HEK293T (cell line): ENCODE data around the gene NPC1.

Experiments
- CTCF ChIA-PET: fragments of 350-600 bp; formaldehyde crosslinking; extraction: SDS; loops from one replicate; lab custom pipeline; 2021; ENCODE audit warnings: antibody characterized with exemption, inconsistent platforms; lab: Yijun Ruan, JAX
- POLR2A ChIA-PET: fragments of 350-600 bp; formaldehyde crosslinking; extraction: SDS; loops from one replicate; lab custom pipeline; 2020; ENCODE audit warnings: antibody characterized with exemption, inconsistent platforms; lab: Yijun Ruan, JAX
- DNase-seq: peaks from one replicate; pipeline ENCODE4 v3.0.0; 2012; ENCODE audit warnings: mixed read lengths; ENCODE audit errors: extremely low spot score
- ARNT ChIP-seq: fragments of 450-650 bp; IDR thresholded peaks from 2 replicates; pipeline ENCODE4 v1.6.1; 2017; ENCODE audit warnings: mild to moderate bottlenecking
- BHLHE40 ChIP-seq: fragments of 450-650 bp; IDR thresholded peaks from 2 replicates; pipeline ENCODE4 v1.6.1; 2016; ENCODE audit warnings: mild to moderate bottlenecking, moderate library complexity, borderline replicate concordance
- CTBP1 ChIP-seq: fragments of 450-650 bp; IDR thresholded peaks from 2 replicates; pipeline ENCODE4 v1.6.1; 2016; ENCODE audit warnings: borderline replicate concordance
- ELF4 ChIP-seq: fragments of 450-650 bp; IDR thresholded peaks from 2 replicates; pipeline ENCODE4 v1.6.1; 2017; ENCODE audit warnings: antibody characterized with exemption
- FOXA1 ChIP-seq: fragments of 450-650 bp; IDR thresholded peaks from 2 replicates; pipeline ENCODE4 v1.6.1; 2016; ENCODE audit warnings: mild to moderate bottlenecking
- FOXK2 ChIP-seq: fragments of 450-650 bp; IDR thresholded peaks from 2 replicates; pipeline ENCODE4 v1.6.1; 2016; ENCODE audit warnings: mild to moderate bottlenecking
- FOXM1 ChIP-seq: fragments of 450-650 bp; IDR thresholded peaks from 2 replicates; pipeline ENCODE4 v1.6.1; 2017; ENCODE audit warnings: mild to moderate bottlenecking, borderline replicate concordance
- HDGF ChIP-seq: fragments of 450-650 bp; IDR thresholded peaks from 2 replicates; pipeline ENCODE4 v1.6.1; 2017; ENCODE audit warnings: antibody characterized with exemption, borderline replicate concordance
- L3MBTL2 ChIP-seq: fragments of 450-650 bp; conservative IDR thresholded peaks from 2 replicates; pipeline ENCODE4 v1.6.1; 2016; ENCODE audit warnings: mild to moderate bottlenecking
- LEF1 ChIP-seq: fragments of 450-650 bp; IDR thresholded peaks from 2 replicates; pipeline ENCODE4 v1.6.1; 2017; ENCODE audit warnings: mild to moderate bottlenecking, borderline replicate concordance
- NFRKB ChIP-seq: fragments of 450-650 bp; IDR thresholded peaks from 2 replicates; pipeline ENCODE4 v1.6.1; 2016; ENCODE audit warnings: mild to moderate bottlenecking, moderate library complexity
- PKNOX1 ChIP-seq: fragments of 450-650 bp; IDR thresholded peaks from 2 replicates; pipeline ENCODE4 v1.6.1; 2016
- SP1 ChIP-seq: fragments of 450-650 bp; IDR thresholded peaks from 2 replicates; pipeline ENCODE4 v1.6.1; 2017
- SUZ12 ChIP-seq: fragments of 450-650 bp; IDR thresholded peaks from 2 replicates; pipeline ENCODE4 v1.6.1; 2016; ENCODE audit warnings: mild to moderate bottlenecking
- TARDBP ChIP-seq: fragments of 450-650 bp; IDR thresholded peaks from 2 replicates; pipeline ENCODE4 v1.6.1; 2016
- ZNF384 ChIP-seq: fragments of 450-650 bp; IDR thresholded peaks from 2 replicates; pipeline ENCODE4 v1.6.1; 2016

Gene NPC1

GRCh38 chr18:23623040-23623439 is 36.7 kb upstream of the NPC1 start:
- ChIA-PET CTCF (interaction anchor here (0.8 to 3.1 kb wide), 5 partner anchors 9 to 108 kb away, joined by 3 to 27 read pairs (median 5); no protein-coding TSS in a partner anchor), POLR2A (no interaction called here)
- TF ChIP-seq BHLHE40 = no peak
- no peak for TF ChIP-seq SP1
- no peak for TF ChIP-seq NFRKB
- TF ChIP-seq LEF1 = no peak
- no peak for TF ChIP-seq FOXA1
- no peak for TF ChIP-seq ZNF384
- no peak for TF ChIP-seq PKNOX1
- TF ChIP-seq L3MBTL2 = no peak
- TF ChIP-seq FOXK2 = no peak
- no peak for TF ChIP-seq CTBP1
- no peak for TF ChIP-seq SUZ12
- no peak for TF ChIP-seq ARNT
- no peak for TF ChIP-seq FOXM1
- no peak for TF ChIP-seq HDGF
- no peak for DNase-seq

- ChIA-PET CTCF (no interaction called here), POLR2A (no interaction called here)
- DNase-seq = no peak
- TF ChIP-seq ELF4 (no peak), SP1 (no peak), L3MBTL2 (no peak), CTBP1 (no peak), BHLHE40 (no peak), LEF1 (no peak), PKNOX1 (no peak), FOXA1 (no peak), FOXK2 (no peak), TARDBP (no peak), ZNF384 (no peak)
Measured at GRCh38 chr18:23619388-23619881, 33.1 kb upstream of the NPC1 start.

GRCh38 chr18:23618862-23619387 is 32.6 kb upstream of the NPC1 start:
- DNase-seq = no peak
- TF ChIP-seq FOXA1 (no peak), ELF4 (no peak), FOXK2 (no peak), LEF1 (no peak), PKNOX1 (no peak), L3MBTL2 (no peak), BHLHE40 (no peak)
- POLR2A ChIA-PET = no interaction called here
- CTCF ChIA-PET = interaction anchor here (0.6 to 0.8 kb wide), 2 partner anchors 82 to 485 kb away, joined by 3 to 5 read pairs; no protein-coding TSS in a partner anchor

DNA sequence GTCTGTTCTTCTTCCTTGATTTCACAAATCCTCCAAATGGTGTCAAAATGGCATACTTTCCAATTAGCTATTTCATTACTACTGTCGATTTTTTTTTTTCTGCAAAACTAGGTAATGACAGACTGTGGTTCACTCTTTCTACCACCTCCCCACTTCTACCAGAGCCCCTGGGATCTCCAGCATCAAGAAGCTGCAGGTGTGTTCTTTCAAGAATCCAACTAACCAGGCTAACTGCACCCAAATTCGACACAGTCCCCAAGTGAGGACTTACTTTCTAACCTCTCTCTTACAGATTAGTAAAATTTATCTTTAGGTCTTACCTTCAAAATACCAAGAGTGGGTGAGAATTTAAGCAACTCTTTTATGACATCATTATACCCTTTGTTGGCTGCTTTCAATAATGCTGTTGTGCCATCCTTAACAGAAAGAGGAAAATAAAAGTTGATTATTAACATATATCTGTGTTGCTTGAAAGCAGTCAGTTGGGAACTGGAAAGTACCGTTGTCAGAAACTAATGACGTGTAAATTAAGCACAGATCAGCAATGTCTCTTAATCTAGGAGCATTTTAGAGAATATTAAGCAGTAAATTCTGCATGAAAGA is 31.2 kb upstream of the NPC1 start:
- TF ChIP-seq SP1 = no peak
- no peak for TF ChIP-seq ARNT
- no peak for TF ChIP-seq LEF1
- TF ChIP-seq NFRKB = no peak
- no peak for TF ChIP-seq ZNF384
- ChIA-PET CTCF (no interaction called here), POLR2A (no interaction called here)
- no peak for DNase-seq

- ChIA-PET CTCF (no interaction called here), POLR2A (no interaction called here)
- no peak for DNase-seq
- TF ChIP-seq CTBP1 (no peak), LEF1 (no peak), ARNT (no peak), TARDBP (no peak), FOXM1 (no peak), FOXK2 (no peak), ELF4 (no peak), NFRKB (no peak), SP1 (no peak), SUZ12 (no peak), HDGF (no peak), PKNOX1 (no peak), ZNF384 (no peak), FOXA1 (no peak)
Measured at GRCh38 chr18:23616258-23616657, 30.0 kb upstream of the NPC1 start.

- DNase-seq = no peak
- ChIA-PET CTCF (interaction anchor here (0.8 to 2.1 kb wide), 2 partner anchors 88 to 304 kb away, joined by 4 to 10 read pairs; no protein-coding TSS in a partner anchor), POLR2A (no interaction called here)
- TF ChIP-seq FOXM1 = no peak
Measured at GRCh38 chr18:23614891-23615290, 28.6 kb upstream of the NPC1 start.
